DMS53 (cell line): Measurements from ENCODE around the gene MT1B.
"Not testable (repeated sequence)": the region's sequence is repeated elsewhere in the genome, so short reads cannot be mapped to it uniquely, and the experiment has no call there.

Experiments used
- DNase-seq: peaks from one replicate; lab custom pipeline; 2025; lab: John Stamatoyannopoulos, UW

Gene MT1B

GRCh38 chr16:56667581-56668571, 16.2 kb downstream of the MT1B start, which contains the start of gene MT1G:
Gene MT1G (minus strand): TSS chr16:56668065. CDS start chr16:56667993, 72 bp downstream.
- DNase-seq = peak; percentile 87

GRCh38 chr16:56669005-56669839, 17.5 kb downstream of the MT1B start, which contains the start of gene MT1H:
Gene MT1H (plus strand): TSS chr16:56669814. CDS start chr16:56669885, 71 bp downstream.
- DNase-seq = peak; percentile 32

- no peak for DNase-seq
Measured at GRCh38 chr16:56669840-56670619, 18.3 kb downstream of the MT1B start.

- DNase-seq = no peak
Measured at GRCh38 chr16:56670620-56670934, 18.9 kb downstream of the MT1B start.

GRCh38 chr16:56671691-56672090, 20.0 kb downstream of the MT1B start:
- not testable (repeated sequence) for DNase-seq

- DNase-seq = not testable (repeated sequence)
Measured at GRCh38 chr16:56672171-56672570, 20.5 kb downstream of the MT1B start.

GRCh38 chr16:56672761-56673536, 21.3 kb downstream of the MT1B start:
- peak; percentile 15 for DNase-seq

GRCh38 chr16:56673921-56674320, 22.2 kb downstream of the MT1B start:
- peak; percentile 24 for DNase-seq

GRCh38 chr16:56674570-56674969, 22.9 kb downstream of the MT1B start:
- DNase-seq = not testable (repeated sequence)

- peak; percentile 78 for DNase-seq
Measured at GRCh38 chr16:56675685-56676210, 24.1 kb downstream of the MT1B start.

GRCh38 chr16:56677474-56677873, 25.8 kb downstream of the MT1B start:
- no peak for DNase-seq

- no peak for DNase-seq
Measured at GRCh38 chr16:56679078-56679730, 27.5 kb downstream of the MT1B start.

GRCh38 chr16:56679818-56680217, 28.1 kb downstream of the MT1B start:
- DNase-seq = peak; percentile 29

- peak; percentile 97 for DNase-seq
Measured at GRCh38 chr16:56681939-56682702, 30.4 kb downstream of the MT1B start, which contains the start of gene MT1X. Gene MT1X (plus strand): TSS chr16:56682470. CDS start chr16:56682541, 71 bp downstream.

GRCh38 chr16:56682703-56683397, 31.2 kb downstream of the MT1B start:
- DNase-seq = no peak

GRCh38 chr16:56683424-56684172, 31.9 kb downstream of the MT1B start:
- DNase-seq = no peak

- DNase-seq = no peak
Measured at GRCh38 chr16:56684256-56684925, 32.7 kb downstream of the MT1B start.
